Liver (tissue), 9 donors: ENCODE measurements around the gene RPS6KA5. TPM values are rescaled to one million over a fixed set of nuclear protein-coding genes. Genes with fewer than 3 reads are reported as not detected.

Experiments used
- DNase-seq: peaks from one replicate; pipeline ENCODE4 v3.0.0-alpha.2; 2017; ENCODE audit warnings: low spot score
- H3K27ac ChIP-seq, 2 donors: one replicate each; pipeline ENCODE4 v1.7.0; 2013; ENCODE audit warnings: inconsistent platforms in 2 of 2, low read length in 2 of 2, control low read depth in 1 of 2, low read depth in 1 of 2, mild to moderate bottlenecking in 1 of 2
- H3K27me3 ChIP-seq, 4 donors: one replicate each; pipeline versions ENCODE4 v1.6.1 to v1.7.0; 2013; ENCODE audit warnings: low read length in 3 of 4, inconsistent platforms in 1 of 4, mild to moderate bottlenecking in 1 of 4, moderate library complexity in 1 of 4; ENCODE audit not compliant: control insufficient read depth in 4 of 4, insufficient read depth in 4 of 4
- H3K36me3 ChIP-seq, 4 donors: one replicate each; pipeline versions ENCODE4 v1.6.1 to v1.7.0; 2013; ENCODE audit warnings: low read length in 3 of 4, mild to moderate bottlenecking in 3 of 4, low read depth in 1 of 4, moderate library complexity in 1 of 4; ENCODE audit not compliant: control insufficient read depth in 4 of 4, insufficient read depth in 3 of 4
- H3K4me1 ChIP-seq, 4 donors: one replicate each; pipeline versions ENCODE4 v1.6.1 to v1.7.0; 2013; ENCODE audit warnings: low read length in 3 of 4, mild to moderate bottlenecking in 3 of 4, moderate library complexity in 1 of 4; ENCODE audit not compliant: control insufficient read depth in 4 of 4, insufficient read depth in 4 of 4
- H3K4me3 ChIP-seq, 3 donors: one replicate each; pipeline versions ENCODE4 v1.6.1 to v1.7.0; 2013; ENCODE audit warnings: low read length in 3 of 3, control low read depth in 1 of 3, low read depth in 1 of 3, mild to moderate bottlenecking in 1 of 3
- H3K9ac ChIP-seq, 2 donors: one replicate each; pipeline ENCODE4 v1.7.0; 2013; ENCODE audit warnings: low read length in 2 of 2, mild to moderate bottlenecking in 2 of 2, moderate library complexity in 2 of 2, control low read depth in 1 of 2, low read depth in 1 of 2
- H3K9me3 ChIP-seq, 4 donors: one replicate each; pipeline versions ENCODE4 v1.6.1 to v1.7.0; 2013; ENCODE audit warnings: low read length in 3 of 4; ENCODE audit not compliant: control insufficient read depth in 4 of 4
- EGR1 ChIP-seq, 2 donors: IDR thresholded peaks; 2 replicates each; pipeline ENCODE4 v1.6.1; 2016 to 2018; ENCODE audit warnings: antibody characterized with exemption in 2 of 2, low read depth in 2 of 2
- FOXA1 ChIP-seq: IDR thresholded peaks from 2 replicates; pipeline ENCODE4 v1.6.1; 2016; ENCODE audit warnings: antibody characterized with exemption
- GABPA ChIP-seq, 2 donors: IDR thresholded peaks in 1 of 2; conservative IDR thresholded peaks in 1 of 2; 2 replicates each; pipeline ENCODE4 v1.6.1; 2016; ENCODE audit warnings: antibody characterized with exemption in 2 of 2, mild to moderate bottlenecking in 1 of 2, moderate library complexity in 1 of 2
- HNF4A ChIP-seq, 2 donors: conservative IDR thresholded peaks; 2 replicates each; pipeline ENCODE4 v1.6.1; 2016; ENCODE audit warnings: antibody characterized with exemption in 2 of 2, mild to moderate bottlenecking in 2 of 2
- HNF4G ChIP-seq: IDR thresholded peaks from 2 replicates; pipeline ENCODE4 v1.6.1; 2016; ENCODE audit warnings: antibody characterized with exemption
- JUND ChIP-seq, 2 donors: IDR thresholded peaks; 2 replicates each; pipeline ENCODE4 v1.6.1; 2016; ENCODE audit warnings: antibody characterized with exemption in 2 of 2
- NR2F2 ChIP-seq: IDR thresholded peaks from 2 replicates; pipeline ENCODE4 v1.6.1; 2016; ENCODE audit warnings: antibody characterized with exemption
- RXRA ChIP-seq, 2 donors: IDR thresholded peaks; 2 replicates each; pipeline ENCODE4 v1.6.1; 2017 to 2018; ENCODE audit warnings: antibody characterized with exemption in 2 of 2, mild to moderate bottlenecking in 1 of 2
- SP1 ChIP-seq: IDR thresholded peaks from 2 replicates; pipeline ENCODE4 v1.6.1; 2018; ENCODE audit warnings: antibody characterized with exemption, mild to moderate bottlenecking
- ZBTB33 ChIP-seq: IDR thresholded peaks from 2 replicates; pipeline ENCODE4 v1.6.1; 2016; ENCODE audit warnings: antibody characterized with exemption
- WGBS: extraction: QIAGEN DNeasy Blood & Tissue Kit; methylation state at CpG from one replicate; pipeline ENCODE4 v1.1.7; 2013; 5-methylcytosine and 5-hydroxymethylcytosine counted together
- polyA plus RNA-seq, 2 donors: library from polyadenylated mRNA; stranded (reverse) in 1 of 2; unstranded in 1 of 2; fragments of 200-250 nt in 1 of 2; fragments of >200 nt in 1 of 2; fragmentation: Nextera tagmentation in 1 of 2; extraction: Ambion mirVana in 1 of 2; gene quantifications; one replicate each; pipeline versions ENCODE4 v1.2.1 to v1.2.3, GENCODE V29; 2013 to 2015
- total RNA-seq, 2 donors: library from RNA; depleted of rRNA; stranded (reverse); fragments of >200 nt; gene quantifications; one replicate each; pipeline ENCODE4 v1.2.3, GENCODE V29; 2014
- TF ChIP-seq, protein P1 (sequence below): fragments of 150-350 bp; IDR thresholded peaks from 2 replicates; pipeline ENCODE4 v1.5.1; 2017; ENCODE audit warnings: improper control_type of control experiment, low read depth, low read length; ENCODE audit not compliant: missing input control
- TF ChIP-seq, protein P2 (sequence below): IDR thresholded peaks from 2 replicates; pipeline ENCODE4 v1.6.1; 2016; ENCODE audit warnings: antibody characterized with exemption, mild to moderate bottlenecking
- TF ChIP-seq, protein P3 (sequence below): IDR thresholded peaks from 2 replicates; pipeline ENCODE4 v1.6.1; 2016; ENCODE audit warnings: antibody characterized with exemption
- donor health status: healthy.
- donor health status: healthy.
- donor health status: healthy.
- donor health status: healthy.
- donor health status: healthy.

The RPS6KA5 gene
- total and polyA plus RNA-seq, 4 donors = 0.52 to 2.3 (median 1.3) TPM

DNA sequence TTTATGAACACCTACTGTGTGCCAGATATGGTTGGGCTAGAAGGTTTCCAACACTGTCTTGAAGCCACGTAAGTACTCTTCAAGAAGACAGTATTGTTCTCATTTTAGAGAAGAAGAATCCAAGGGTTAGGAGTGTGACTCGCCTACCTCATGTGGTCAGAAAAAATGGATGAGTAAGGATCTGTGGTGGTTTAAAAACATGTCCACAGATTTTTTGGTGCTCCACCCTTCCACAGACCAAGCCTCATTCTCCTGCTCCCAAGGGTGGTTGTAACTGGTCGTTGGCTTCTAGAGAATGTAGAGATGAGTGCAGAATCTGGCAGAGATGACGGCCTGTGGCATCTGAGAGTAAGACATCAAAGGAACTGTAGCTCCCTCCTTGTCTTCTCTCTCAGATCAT lies 213.9 kb downstream of the RPS6KA5 start:
- 95% methylated on average over 4 of the region's 4 CpGs for WGBS
- no peaks in the 10 kb centered on the region for H3K9me3 ChIP-seq
- H3K27me3 ChIP-seq = no peaks in the 10 kb centered on the region
- TF ChIP-seq, protein P1, sequence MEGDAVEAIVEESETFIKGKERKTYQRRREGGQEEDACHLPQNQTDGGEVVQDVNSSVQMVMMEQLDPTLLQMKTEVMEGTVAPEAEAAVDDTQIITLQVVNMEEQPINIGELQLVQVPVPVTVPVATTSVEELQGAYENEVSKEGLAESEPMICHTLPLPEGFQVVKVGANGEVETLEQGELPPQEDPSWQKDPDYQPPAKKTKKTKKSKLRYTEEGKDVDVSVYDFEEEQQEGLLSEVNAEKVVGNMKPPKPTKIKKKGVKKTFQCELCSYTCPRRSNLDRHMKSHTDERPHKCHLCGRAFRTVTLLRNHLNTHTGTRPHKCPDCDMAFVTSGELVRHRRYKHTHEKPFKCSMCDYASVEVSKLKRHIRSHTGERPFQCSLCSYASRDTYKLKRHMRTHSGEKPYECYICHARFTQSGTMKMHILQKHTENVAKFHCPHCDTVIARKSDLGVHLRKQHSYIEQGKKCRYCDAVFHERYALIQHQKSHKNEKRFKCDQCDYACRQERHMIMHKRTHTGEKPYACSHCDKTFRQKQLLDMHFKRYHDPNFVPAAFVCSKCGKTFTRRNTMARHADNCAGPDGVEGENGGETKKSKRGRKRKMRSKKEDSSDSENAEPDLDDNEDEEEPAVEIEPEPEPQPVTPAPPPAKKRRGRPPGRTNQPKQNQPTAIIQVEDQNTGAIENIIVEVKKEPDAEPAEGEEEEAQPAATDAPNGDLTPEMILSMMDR = no peak
- TF ChIP-seq EGR1 (IDR thresholded peaks at IDR 0.05; ENCODE audit: low read depth in 2 of 2) (no peak), FOXA1 (no peak), SP1 (no peak), JUND (IDR thresholded peaks at IDR 0.05) (no peak), ZBTB33 (no peak)
- TF ChIP-seq, protein P2, sequence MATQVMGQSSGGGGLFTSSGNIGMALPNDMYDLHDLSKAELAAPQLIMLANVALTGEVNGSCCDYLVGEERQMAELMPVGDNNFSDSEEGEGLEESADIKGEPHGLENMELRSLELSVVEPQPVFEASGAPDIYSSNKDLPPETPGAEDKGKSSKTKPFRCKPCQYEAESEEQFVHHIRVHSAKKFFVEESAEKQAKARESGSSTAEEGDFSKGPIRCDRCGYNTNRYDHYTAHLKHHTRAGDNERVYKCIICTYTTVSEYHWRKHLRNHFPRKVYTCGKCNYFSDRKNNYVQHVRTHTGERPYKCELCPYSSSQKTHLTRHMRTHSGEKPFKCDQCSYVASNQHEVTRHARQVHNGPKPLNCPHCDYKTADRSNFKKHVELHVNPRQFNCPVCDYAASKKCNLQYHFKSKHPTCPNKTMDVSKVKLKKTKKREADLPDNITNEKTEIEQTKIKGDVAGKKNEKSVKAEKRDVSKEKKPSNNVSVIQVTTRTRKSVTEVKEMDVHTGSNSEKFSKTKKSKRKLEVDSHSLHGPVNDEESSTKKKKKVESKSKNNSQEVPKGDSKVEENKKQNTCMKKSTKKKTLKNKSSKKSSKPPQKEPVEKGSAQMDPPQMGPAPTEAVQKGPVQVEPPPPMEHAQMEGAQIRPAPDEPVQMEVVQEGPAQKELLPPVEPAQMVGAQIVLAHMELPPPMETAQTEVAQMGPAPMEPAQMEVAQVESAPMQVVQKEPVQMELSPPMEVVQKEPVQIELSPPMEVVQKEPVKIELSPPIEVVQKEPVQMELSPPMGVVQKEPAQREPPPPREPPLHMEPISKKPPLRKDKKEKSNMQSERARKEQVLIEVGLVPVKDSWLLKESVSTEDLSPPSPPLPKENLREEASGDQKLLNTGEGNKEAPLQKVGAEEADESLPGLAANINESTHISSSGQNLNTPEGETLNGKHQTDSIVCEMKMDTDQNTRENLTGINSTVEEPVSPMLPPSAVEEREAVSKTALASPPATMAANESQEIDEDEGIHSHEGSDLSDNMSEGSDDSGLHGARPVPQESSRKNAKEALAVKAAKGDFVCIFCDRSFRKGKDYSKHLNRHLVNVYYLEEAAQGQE = no peak
- H3K27ac ChIP-seq = no peak overlapping the region
- H3K4me3 ChIP-seq = no peak overlapping the region
- DNase-seq = no peak
- H3K9ac ChIP-seq = no peak overlapping the region
- H3K36me3 ChIP-seq = no peaks in the 10 kb centered on the region
- no peaks in the 10 kb centered on the region for H3K4me1 ChIP-seq

DNA sequence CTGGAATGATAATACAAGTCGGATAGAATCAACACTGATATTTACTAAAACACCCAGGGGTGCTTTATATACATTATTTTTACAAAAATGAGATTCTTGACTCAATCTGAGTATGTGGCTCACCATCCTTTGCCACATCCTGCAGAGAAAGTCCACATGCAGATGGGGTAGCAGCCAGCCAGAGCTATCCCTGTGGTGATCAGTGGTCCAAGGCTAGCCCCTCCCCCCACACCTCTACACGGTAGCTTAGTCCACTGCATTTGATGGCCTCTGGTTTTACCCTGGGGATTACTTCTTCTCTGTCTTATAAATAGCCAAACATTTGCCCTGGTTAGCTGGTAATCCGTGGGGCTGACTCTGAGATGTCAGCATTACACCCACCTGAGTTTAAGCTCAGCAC lies 216.1 kb downstream of the RPS6KA5 start:
- no peak for DNase-seq
- no peaks in the 10 kb centered on the region for H3K4me1 ChIP-seq
- TF ChIP-seq SP1 (no peak), HNF4G (no peak), HNF4A (conservative IDR thresholded peaks at IDR 0.05) (no peak), NR2F2 (no peak), JUND (IDR thresholded peaks at IDR 0.05) (no peak), RXRA (IDR thresholded peaks at IDR 0.05) (no peak), ZBTB33 (no peak), EGR1 (IDR thresholded peaks at IDR 0.05; ENCODE audit: low read depth in 2 of 2) (no peak), GABPA (IDR thresholded peaks at IDR 0.05 in 1 of 2, conservative IDR thresholded peaks at IDR 0.05 in 1 of 2) (no peak)
- TF ChIP-seq, protein P3, sequence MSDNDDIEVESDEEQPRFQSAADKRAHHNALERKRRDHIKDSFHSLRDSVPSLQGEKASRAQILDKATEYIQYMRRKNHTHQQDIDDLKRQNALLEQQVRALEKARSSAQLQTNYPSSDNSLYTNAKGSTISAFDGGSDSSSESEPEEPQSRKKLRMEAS = no peak
- TF ChIP-seq, protein P1 = no peak
- TF ChIP-seq, protein P2 = no peak

More for the DNA sequence above, 216.1 kb downstream of the RPS6KA5 start:
- 91% methylated on average over 3 of the region's 3 CpGs for WGBS
- no peak overlapping the region for H3K27ac ChIP-seq
- no peaks in the 10 kb centered on the region for H3K36me3 ChIP-seq
- H3K4me3 ChIP-seq = no peak overlapping the region
- no peaks in the 10 kb centered on the region for H3K27me3 ChIP-seq
- no peaks in the 10 kb centered on the region for H3K9me3 ChIP-seq
- no peak overlapping the region for H3K9ac ChIP-seq
